A549 (cell line): Measurements from ENCODE around the gene TMC5.

Experiments used
- CTCF ChIP-seq: fragments of >200 bp; sonication (Bioruptor Twin); formaldehyde crosslinking; IDR thresholded peaks from 3 replicates; pipeline ENCODE4 v1.5.1; 2016
- MAX ChIP-seq: IDR thresholded peaks from 2 replicates; pipeline ENCODE4 v1.6.1; 2012
- POLR2A ChIP-seq: IDR thresholded peaks from 2 replicates; pipeline ENCODE4 v1.6.1; 2012; ENCODE audit warnings: mild to moderate bottlenecking, low read length
- REST ChIP-seq: fragments of 200-600 bp; sonication (generic); IDR thresholded peaks from 2 replicates; pipeline ENCODE4 v1.6.1; 2016; ENCODE audit warnings: antibody characterized with exemption, mild to moderate bottlenecking, moderate library complexity

GRCh38 chr16:19443659-19444058, 26.0 kb downstream of the TMC5 start:
- TF ChIP-seq POLR2A, result no peak
- no peak for TF ChIP-seq REST
- TF ChIP-seq MAX, result no peak
- TF ChIP-seq CTCF, result no peak
